Body of pancreas (tissue), 4 donors: Measurements from ENCODE around the gene KTN1.

Source experiments
- CTCF ChIP-seq, 7 experiments: fragments of 450-650 bp in 4 of 7; fragments of 200-600 bp in 3 of 7; sonication (generic) in 3 of 7; IDR thresholded peaks; one replicate each; pipeline ENCODE4 v1.5.1; 2016 to 2019; ENCODE audit warnings: antibody characterized with exemption in 7 of 7
- POLR2A ChIP-seq, 3 donors: fragments of 450-650 bp; IDR thresholded peaks; one replicate each; pipeline ENCODE4 v1.6.1; 2016; ENCODE audit warnings: antibody characterized with exemption in 3 of 3, mild to moderate bottlenecking in 2 of 3

- TF ChIP-seq CTCF (IDR thresholded peaks at IDR 0.05) (no peak), POLR2A (IDR thresholded peaks at IDR 0.05) (no peak)
These were observed 61.9 kb downstream of the KTN1 start for GRCh38 chr14:55641954-55642353.
